ENCODE results near the gene STPG1. TPM values are rescaled to one million over a fixed set of nuclear protein-coding genes. Genes with fewer than 3 reads are reported as not detected.

The STPG1 gene
- total RNA-seq, 1 donor from 2014 or later: 5.3 TPM

GRCh38 chr1:24336075-24336474 lies 77.5 kb downstream of the STPG1 start:
- no peaks in the 10 kb centered on the region for H3K27me3 ChIP-seq (ENCODE audit: control insufficient read depth, insufficient read depth, low read length)
- H3K4me3 ChIP-seq (ENCODE audit: low read depth, low read length): no peak overlapping the region
- no peak for DNase-seq (ENCODE audit: low read depth)
- no peak for FAIRE-seq
- peaks cover 34% of the 10 kb centered on the region for H3K36me3 ChIP-seq (ENCODE audit: control insufficient read depth, insufficient read depth, low read length)
- TF ChIP-seq CTCF (IDR thresholded peaks at IDR 0.05; ENCODE audit: insufficient read depth, low read length, severe bottlenecking): no peak

- DNase-seq (ENCODE audit: low read depth): no peak
- H3K36me3 ChIP-seq (ENCODE audit: control insufficient read depth, insufficient read depth, low read length): peaks cover 30% of the 10 kb centered on the region
- no peaks in the 10 kb centered on the region for H3K27me3 ChIP-seq (ENCODE audit: control insufficient read depth, insufficient read depth, low read length)
- no peak for TF ChIP-seq CTCF (IDR thresholded peaks at IDR 0.05; ENCODE audit: insufficient read depth, low read length, severe bottlenecking)
- no peak for FAIRE-seq
- H3K4me3 ChIP-seq (ENCODE audit: low read depth, low read length): no peak overlapping the region
Measured at GRCh38 chr1:24331961-24332673, 81.5 kb downstream of the STPG1 start.

- no peak for TF ChIP-seq CTCF (IDR thresholded peaks at IDR 0.05; ENCODE audit: insufficient read depth, low read length, severe bottlenecking)
- DNase-seq (ENCODE audit: low read depth) (peak; percentile 81), FAIRE-seq (no peak)
- no peak overlapping the region for H3K4me3 ChIP-seq (ENCODE audit: low read depth, low read length)
- no peaks in the 10 kb centered on the region for H3K27me3 ChIP-seq (ENCODE audit: control insufficient read depth, insufficient read depth, low read length)
- peaks cover 20% of the 10 kb centered on the region for H3K36me3 ChIP-seq (ENCODE audit: control insufficient read depth, insufficient read depth, low read length)
Measured at GRCh38 chr1:24329797-24330543, 83.6 kb downstream of the STPG1 start.

- no peak for TF ChIP-seq CTCF (IDR thresholded peaks at IDR 0.05; ENCODE audit: insufficient read depth, low read length, severe bottlenecking)
- DNase-seq (ENCODE audit: low read depth): no peak
- H3K27me3 ChIP-seq (ENCODE audit: control insufficient read depth, insufficient read depth, low read length): no peaks in the 10 kb centered on the region
- no peak overlapping the region for H3K4me3 ChIP-seq (ENCODE audit: low read depth, low read length)
- peak; percentile 7 for FAIRE-seq
- H3K36me3 ChIP-seq (ENCODE audit: control insufficient read depth, insufficient read depth, low read length): peaks cover 22% of the 10 kb centered on the region
Measured at GRCh38 chr1:24329331-24329730, 84.3 kb downstream of the STPG1 start.

- H3K27me3 ChIP-seq (ENCODE audit: control insufficient read depth, insufficient read depth, low read length): no peaks in the 10 kb centered on the region
- no peak for FAIRE-seq
- H3K36me3 ChIP-seq (ENCODE audit: control insufficient read depth, insufficient read depth, low read length): peaks cover 20% of the 10 kb centered on the region
- peak; percentile 35 for DNase-seq (ENCODE audit: low read depth)
- no peak for TF ChIP-seq CTCF (IDR thresholded peaks at IDR 0.05; ENCODE audit: insufficient read depth, low read length, severe bottlenecking)
- no peak overlapping the region for H3K4me3 ChIP-seq (ENCODE audit: low read depth, low read length)
Measured at GRCh38 chr1:24327891-24328290, 85.7 kb downstream of the STPG1 start.

Measured in bronchial epithelial cell (primary cell).